Measurements from ENCODE around the gene RBPMS2. TPM values are rescaled to one million over a fixed set of nuclear protein-coding genes. Genes with fewer than 3 reads are reported as not detected.

Gene RBPMS2
- total RNA-seq, 3 donors from 2014 or later: 3.5 to 133 (median 6.3) TPM

GRCh38 chr15:64738226-64739095 lies 36.9 kb downstream of the RBPMS2 start:
- peaks cover 4% of the 10 kb centered on the region for H3K4me1 ChIP-seq (ENCODE audit: low read depth)
- DNase-seq (no peak), ATAC-seq (no peak)
- intact Hi-C loops (cut with DNase I, micrococcal nuclease): loop anchor here in 1 of 2 donors (10.0 kb wide), 1 partner anchor 166 kb away; no protein-coding TSS in a partner anchor
- H3K4me3 ChIP-seq: no peak overlapping the region
- H3K9me3 ChIP-seq: no peaks in the 10 kb centered on the region
- no peak for TF ChIP-seq CTCF (IDR thresholded peaks at IDR 0.05)
- no peaks in the 10 kb centered on the region for H3K36me3 ChIP-seq (ENCODE audit: low read depth)

GRCh38 chr15:64732156-64732860 lies 43.1 kb downstream of the RBPMS2 start:
- intact Hi-C loops (cut with DNase I, micrococcal nuclease): loop anchor here in 1 of 2 donors (5.0 to 10.0 kb wide), 2 partner anchors 80 to 172 kb away; no protein-coding TSS in a partner anchor
- H3K4me3 ChIP-seq: no peak overlapping the region
- ATAC-seq: no peak

GRCh38 chr15:64731805-64732151 lies 43.6 kb downstream of the RBPMS2 start:
- no peaks in the 10 kb centered on the region for H3K9me3 ChIP-seq
- ATAC-seq: no peak

More at GRCh38 chr15:64732156-64732860, 43.1 kb downstream of the RBPMS2 start:
- peak in 1 of 3 donors; percentile 7 for DNase-seq
- H3K4me1 ChIP-seq (ENCODE audit: low read depth): no peaks in the 10 kb centered on the region
- H3K36me3 ChIP-seq (ENCODE audit: low read depth): no peaks in the 10 kb centered on the region
- no peaks in the 10 kb centered on the region for H3K9me3 ChIP-seq
- no peak for TF ChIP-seq CTCF (IDR thresholded peaks at IDR 0.05)

GRCh38 chr15:64731012-64731804 lies 44.2 kb downstream of the RBPMS2 start:
- ATAC-seq: peak; percentile 95
- Histone ChIP-seq H3K4me3 (no peak overlapping the region), H3K36me3 (ENCODE audit: low read depth) (no peaks in the 10 kb centered on the region), H3K9me3 (no peaks in the 10 kb centered on the region), H3K4me1 (ENCODE audit: low read depth) (no peaks in the 10 kb centered on the region)
- TF ChIP-seq CTCF (IDR thresholded peaks at IDR 0.05): peak; percentile 66
- peak; percentile 82 to 96 (median 90) for DNase-seq
- intact Hi-C loops (cut with DNase I, micrococcal nuclease): loop anchor here in 1 of 2 donors (5.0 to 10.0 kb wide), 2 partner anchors 81 to 174 kb away; no protein-coding TSS in a partner anchor

More at GRCh38 chr15:64731805-64732151, 43.6 kb downstream of the RBPMS2 start:
- no peak overlapping the region for H3K4me3 ChIP-seq
- peak in 1 of 3 donors; percentile 27 for DNase-seq
- H3K36me3 ChIP-seq (ENCODE audit: low read depth): no peaks in the 10 kb centered on the region
- H3K4me1 ChIP-seq (ENCODE audit: low read depth): no peaks in the 10 kb centered on the region
- intact Hi-C loops (cut with DNase I, micrococcal nuclease): loop anchor here in 1 of 2 donors (5.0 to 10.0 kb wide), 2 partner anchors 81 to 173 kb away; no protein-coding TSS in a partner anchor
- no peak for TF ChIP-seq CTCF (IDR thresholded peaks at IDR 0.05)

- TF ChIP-seq CTCF (IDR thresholded peaks at IDR 0.05): no peak
- ATAC-seq (no peak), DNase-seq (no peak)
- Histone ChIP-seq H3K4me1 (ENCODE audit: low read depth) (no peaks in the 10 kb centered on the region), H3K36me3 (ENCODE audit: low read depth) (no peaks in the 10 kb centered on the region), H3K4me3 (no peak overlapping the region), H3K9me3 (no peaks in the 10 kb centered on the region)
- intact Hi-C loops (cut with DNase I, micrococcal nuclease): loop anchor here in 1 of 2 donors (5.0 to 10.0 kb wide), 2 partner anchors 82 to 175 kb away; no protein-coding TSS in a partner anchor
Measured at GRCh38 chr15:64730151-64730550, 45.2 kb downstream of the RBPMS2 start.
